ENCODE results near the gene JARID2. TPM values are rescaled to one million over a fixed set of nuclear protein-coding genes. Genes with fewer than 3 reads are reported as not detected.
A peak's percentile ranks its signal among the peaks of the same experiment; 100 is the strongest.

Gene JARID2
- polyA plus RNA-seq, 1 donor (not counting 4 experiments of a cell fraction or from before 2014, with no cell fraction given), result 11.0 TPM

DNA sequence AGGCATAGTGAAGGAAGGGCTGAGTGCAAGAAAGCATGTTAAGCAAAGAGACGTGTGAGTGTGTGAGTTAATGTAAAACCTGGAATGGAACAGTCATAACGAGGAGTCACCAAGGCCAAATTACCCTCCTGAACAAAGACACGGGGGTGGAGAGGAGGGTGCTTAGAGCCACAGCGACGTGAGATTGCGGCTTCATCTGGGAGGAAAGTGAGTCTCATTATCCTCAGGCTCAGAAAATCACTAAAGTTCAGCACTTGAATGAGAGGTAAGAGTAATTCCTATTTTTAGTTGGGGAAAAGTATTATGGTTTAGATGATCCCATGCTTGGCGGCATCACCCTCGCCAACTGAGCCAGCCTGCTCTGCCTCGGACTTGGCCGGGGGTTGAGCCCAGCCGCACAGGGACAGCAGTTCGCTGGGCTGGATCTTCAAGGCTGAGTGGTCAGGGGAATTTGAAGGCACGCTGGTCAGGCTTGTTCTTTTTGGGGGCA is 280.4 kb downstream of the JARID2 start:
- H3K9me1 ChIP-seq (ENCODE audit: control insufficient read depth, extremely low read depth, insufficient read depth, low read length), result no peaks in the 10 kb centered on the region
- FAIRE-seq (no peak), DNase-seq (ENCODE audit: low read depth, low spot score) (no peak)
- TF ChIP-seq, protein P1, sequence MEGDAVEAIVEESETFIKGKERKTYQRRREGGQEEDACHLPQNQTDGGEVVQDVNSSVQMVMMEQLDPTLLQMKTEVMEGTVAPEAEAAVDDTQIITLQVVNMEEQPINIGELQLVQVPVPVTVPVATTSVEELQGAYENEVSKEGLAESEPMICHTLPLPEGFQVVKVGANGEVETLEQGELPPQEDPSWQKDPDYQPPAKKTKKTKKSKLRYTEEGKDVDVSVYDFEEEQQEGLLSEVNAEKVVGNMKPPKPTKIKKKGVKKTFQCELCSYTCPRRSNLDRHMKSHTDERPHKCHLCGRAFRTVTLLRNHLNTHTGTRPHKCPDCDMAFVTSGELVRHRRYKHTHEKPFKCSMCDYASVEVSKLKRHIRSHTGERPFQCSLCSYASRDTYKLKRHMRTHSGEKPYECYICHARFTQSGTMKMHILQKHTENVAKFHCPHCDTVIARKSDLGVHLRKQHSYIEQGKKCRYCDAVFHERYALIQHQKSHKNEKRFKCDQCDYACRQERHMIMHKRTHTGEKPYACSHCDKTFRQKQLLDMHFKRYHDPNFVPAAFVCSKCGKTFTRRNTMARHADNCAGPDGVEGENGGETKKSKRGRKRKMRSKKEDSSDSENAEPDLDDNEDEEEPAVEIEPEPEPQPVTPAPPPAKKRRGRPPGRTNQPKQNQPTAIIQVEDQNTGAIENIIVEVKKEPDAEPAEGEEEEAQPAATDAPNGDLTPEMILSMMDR (optimal IDR thresholded peaks at IDR 0.05 in 1 of 3, IDR thresholded peaks at IDR 0.05 in 1 of 3, conservative IDR thresholded peaks at IDR 0.05 in 1 of 3; ENCODE audit: extremely low read depth in 1 of 3, insufficient read depth in 2 of 3, low read length in 3 of 3), result no peak
- no peak for TF ChIP-seq EZH2 (IDR thresholded peaks at IDR 0.05; ENCODE audit: low read length)
- no peaks in the 10 kb centered on the region for H4K20me1 ChIP-seq (ENCODE audit: control insufficient read depth, extremely low read depth, insufficient read depth, low read length)
- no peak overlapping the region for H3K4me3 ChIP-seq (ENCODE audit: control insufficient read depth in 2 of 3, extremely low read depth in 1 of 3, insufficient read depth in 2 of 3, low read depth in 1 of 3, low read length in 3 of 3)
- no peaks in the 10 kb centered on the region for H3K4me1 ChIP-seq (ENCODE audit: control insufficient read depth, extremely low read depth, insufficient read depth, low read length)
- H3K27ac ChIP-seq (ENCODE audit: control insufficient read depth, insufficient read depth, low read length), result no peak overlapping the region
- dilution Hi-C loops (cut with MboI; ENCODE audit: extremely low pct_ligation_motif_present, low sequenced_read_pairs), result no loop called here
- no peak overlapping the region for H3K9ac ChIP-seq (ENCODE audit: control insufficient read depth, extremely low read depth, insufficient read depth, low read length)
- no peaks in the 10 kb centered on the region for H3K27me3 ChIP-seq (ENCODE audit: control insufficient read depth, extremely low read depth, insufficient read depth, low read length)
- no peaks in the 10 kb centered on the region for H3K9me3 ChIP-seq (ENCODE audit: control insufficient read depth, low read depth, low read length)
- no peak overlapping the region for H3K4me2 ChIP-seq (ENCODE audit: control insufficient read depth, extremely low read depth, insufficient read depth, low read depth, low read length)
- H2AFZ ChIP-seq (ENCODE audit: control insufficient read depth, low read length), result no peak overlapping the region
- H3K36me3 ChIP-seq (ENCODE audit: control insufficient read depth in 2 of 2, extremely low read depth in 1 of 2, insufficient read depth in 2 of 2, low read length in 2 of 2), result peaks cover 14% of the 10 kb centered on the region in 2 experiments
- H3K79me2 ChIP-seq (ENCODE audit: control insufficient read depth, insufficient read depth, low read length), result no peaks in the 10 kb centered on the region

DNA sequence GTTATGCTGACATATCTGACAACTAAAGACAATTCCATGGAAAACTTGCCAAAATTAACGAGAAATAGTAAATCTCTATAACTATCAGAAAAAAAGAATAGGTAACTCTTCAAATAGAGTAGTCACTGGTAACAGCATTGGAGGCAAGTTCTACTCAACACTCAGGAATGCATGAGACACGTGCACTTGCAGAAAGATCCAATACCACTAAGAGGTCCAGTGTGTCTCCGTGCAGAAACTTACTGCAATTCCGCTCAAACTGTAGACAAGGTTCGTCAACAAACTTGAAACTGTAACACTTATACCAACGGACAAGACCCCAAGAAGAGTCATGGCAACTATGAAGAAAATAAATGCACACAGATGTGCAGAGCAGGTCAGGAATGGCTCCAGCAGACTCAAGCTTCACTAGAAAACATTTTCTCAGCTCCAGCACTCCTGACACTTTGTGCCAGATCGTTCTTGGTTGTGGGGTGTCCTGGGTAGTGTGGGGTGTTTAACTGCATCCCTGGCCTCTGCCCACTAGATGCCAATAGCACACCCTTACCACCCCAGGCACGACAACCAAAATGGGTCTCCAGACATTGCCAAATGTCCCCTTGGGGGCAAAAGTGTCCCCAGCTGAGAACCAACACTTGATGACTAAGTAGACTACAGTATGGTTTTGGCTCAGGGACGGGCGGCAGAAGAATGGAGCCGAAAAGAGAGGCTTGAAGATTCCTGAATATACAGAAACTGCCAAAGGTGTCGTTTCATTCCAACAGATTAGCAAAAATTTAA is 282.2 kb downstream of the JARID2 start:
- Histone ChIP-seq H3K27me3 (ENCODE audit: control insufficient read depth, extremely low read depth, insufficient read depth, low read length) (no peaks in the 10 kb centered on the region), H3K79me2 (ENCODE audit: control insufficient read depth, insufficient read depth, low read length) (no peaks in the 10 kb centered on the region), H3K27ac (ENCODE audit: control insufficient read depth, insufficient read depth, low read length) (no peak overlapping the region), H3K9me3 (ENCODE audit: control insufficient read depth, low read depth, low read length) (no peaks in the 10 kb centered on the region), H3K9me1 (ENCODE audit: control insufficient read depth, extremely low read depth, insufficient read depth, low read length) (no peaks in the 10 kb centered on the region), H3K36me3 (ENCODE audit: control insufficient read depth in 2 of 2, extremely low read depth in 1 of 2, insufficient read depth in 2 of 2, low read length in 2 of 2) (peaks cover 4 to 6% of the 10 kb centered on the region in 2 experiments), H3K4me2 (ENCODE audit: control insufficient read depth, extremely low read depth, insufficient read depth, low read depth, low read length) (no peak overlapping the region), H3K9ac (ENCODE audit: control insufficient read depth, extremely low read depth, insufficient read depth, low read length) (no peak overlapping the region), H3K4me1 (ENCODE audit: control insufficient read depth, extremely low read depth, insufficient read depth, low read length) (no peaks in the 10 kb centered on the region), H3K4me3 (ENCODE audit: control insufficient read depth in 2 of 3, extremely low read depth in 1 of 3, insufficient read depth in 2 of 3, low read depth in 1 of 3, low read length in 3 of 3) (no peak overlapping the region), H4K20me1 (ENCODE audit: control insufficient read depth, extremely low read depth, insufficient read depth, low read length) (no peaks in the 10 kb centered on the region), H2AFZ (ENCODE audit: control insufficient read depth, low read length) (no peak overlapping the region)
- no peak for DNase-seq (ENCODE audit: low read depth, low spot score)
- no peak for TF ChIP-seq EZH2 (IDR thresholded peaks at IDR 0.05; ENCODE audit: low read length)
- TF ChIP-seq, protein P1 (optimal IDR thresholded peaks at IDR 0.05 in 1 of 3, IDR thresholded peaks at IDR 0.05 in 1 of 3, conservative IDR thresholded peaks at IDR 0.05 in 1 of 3; ENCODE audit: extremely low read depth in 1 of 3, insufficient read depth in 2 of 3, low read length in 3 of 3), result no peak
- peak; percentile 23 for FAIRE-seq
- dilution Hi-C loops (cut with MboI; ENCODE audit: extremely low pct_ligation_motif_present, low sequenced_read_pairs), result no loop called here

Measured in keratinocyte (primary cell).